Measurements from ENCODE around the gene IQCC.

IQCC gene

GRCh38 chr1:32247983-32248889, 42.8 kb downstream of the IQCC start:
- Histone ChIP-seq H3K27me3 (ENCODE audit: low read depth, low read length) (no peaks in the 10 kb centered on the region), H3K4me1 (ENCODE audit: low read length) (peaks cover 38% of the 10 kb centered on the region), H3K9me3 (ENCODE audit: insufficient read depth, low read length) (peaks cover 16% of the 10 kb centered on the region; the same call in 1 of the 2 replicates), H2AFZ (ENCODE audit: low read depth, low read length) (no peak overlapping the region; the same call in 1 of the 2 replicates), H3K4me2 (ENCODE audit: low read length) (peak overlapping the region; percentile 32), H3K4me3 (ENCODE audit: low read length) (peak overlapping the region; percentile 12; the same call in 1 of the 2 replicates), H3K9ac (ENCODE audit: low read length) (no peak overlapping the region), H4K20me1 (ENCODE audit: insufficient read depth, low read length) (no peaks in the 10 kb centered on the region), H3K27ac (ENCODE audit: low read length) (no peak overlapping the region), H3K36me3 (replicated peaks; ENCODE audit: low read depth, low read length) (no peaks in the 10 kb centered on the region), H3K79me2 (ENCODE audit: low read length) (no peaks in the 10 kb centered on the region)
- TF ChIP-seq EZH2phosphoT487 (IDR thresholded peaks at IDR 0.05; ENCODE audit: low read depth): no peak
- peak; percentile 54 for TF ChIP-seq CTCF (IDR thresholded peaks at IDR 0.05; ENCODE audit: low read depth, low read length)

- H3K4me2 ChIP-seq (ENCODE audit: low read length): peak overlapping the region; percentile 43
- peak overlapping the region; percentile 46 for H3K4me3 ChIP-seq (ENCODE audit: low read length)
- TF ChIP-seq CTCF (IDR thresholded peaks at IDR 0.05; ENCODE audit: low read depth, low read length) (no peak), EZH2phosphoT487 (IDR thresholded peaks at IDR 0.05; ENCODE audit: low read depth) (no peak)
- H3K27me3 ChIP-seq (ENCODE audit: low read depth, low read length): no peaks in the 10 kb centered on the region
- H3K27ac ChIP-seq (ENCODE audit: low read length): peak overlapping the region; percentile 45
- H3K9me3 ChIP-seq (ENCODE audit: insufficient read depth, low read length): peaks cover 16% of the 10 kb centered on the region; the same call in 1 of the 2 replicates
- H4K20me1 ChIP-seq (ENCODE audit: insufficient read depth, low read length): no peaks in the 10 kb centered on the region
- peaks cover 45% of the 10 kb centered on the region for H3K4me1 ChIP-seq (ENCODE audit: low read length)
- peak overlapping the region; percentile 21 for H3K9ac ChIP-seq (ENCODE audit: low read length)
- no peaks in the 10 kb centered on the region for H3K79me2 ChIP-seq (ENCODE audit: low read length)
- H2AFZ ChIP-seq (ENCODE audit: low read depth, low read length): peak overlapping the region; percentile 58; the same call in 1 of the 2 replicates
- H3K36me3 ChIP-seq (replicated peaks; ENCODE audit: low read depth, low read length): no peaks in the 10 kb centered on the region
Observed at GRCh38 chr1:32249831-32250525, 44.5 kb downstream of the IQCC start.

- H3K9ac ChIP-seq (ENCODE audit: low read length): peak within 1 kb of the TSS; percentile 21
- peak within 1 kb of the TSS; percentile 58; the same call in 1 of the 2 replicates for H2AFZ ChIP-seq (ENCODE audit: low read depth, low read length)
- peak within 1 kb of the TSS; percentile 45 for H3K27ac ChIP-seq (ENCODE audit: low read length)
Observed at GRCh38 chr1:32250893-32251716, 45.6 kb downstream of the IQCC start, which contains the start of gene LCK. Gene LCK (plus strand): TSS chr1:32251265. CDS start chr1:32274330, 23,065 bp downstream.

More at GRCh38 chr1:32250893-32251716, 45.6 kb downstream of the IQCC start, which contains the start of gene LCK:
- no peak for TF ChIP-seq EZH2phosphoT487 (IDR thresholded peaks at IDR 0.05; ENCODE audit: low read depth)
- TF ChIP-seq CTCF (IDR thresholded peaks at IDR 0.05; ENCODE audit: low read depth, low read length): no peak
- Histone ChIP-seq H3K4me3 (ENCODE audit: low read length) (peak within 1 kb of the TSS; percentile 46; the same call in 1 of the 2 replicates), H3K27me3 (ENCODE audit: low read depth, low read length) (no peaks in the 10 kb centered on the region), H4K20me1 (ENCODE audit: insufficient read depth, low read length) (no peaks in the 10 kb centered on the region), H3K9me3 (ENCODE audit: insufficient read depth, low read length) (peaks cover 16% of the 10 kb centered on the region; the same call in 1 of the 2 replicates), H3K79me2 (ENCODE audit: low read length) (no peaks in the 10 kb centered on the region), H3K36me3 (replicated peaks; ENCODE audit: low read depth, low read length) (no peaks in the 10 kb centered on the region), H3K4me2 (ENCODE audit: low read length) (peak within 1 kb of the TSS; percentile 43), H3K4me1 (ENCODE audit: low read length) (peaks cover 52% of the 10 kb centered on the region)
